ENCODE measurements around the gene CALU. TPM values are rescaled to one million over a fixed set of nuclear protein-coding genes. Genes with fewer than 3 reads are reported as not detected.

CALU gene
- total RNA-seq, 2 experiments from 2014 or later: 28.4 to 29.9 TPM

DNA sequence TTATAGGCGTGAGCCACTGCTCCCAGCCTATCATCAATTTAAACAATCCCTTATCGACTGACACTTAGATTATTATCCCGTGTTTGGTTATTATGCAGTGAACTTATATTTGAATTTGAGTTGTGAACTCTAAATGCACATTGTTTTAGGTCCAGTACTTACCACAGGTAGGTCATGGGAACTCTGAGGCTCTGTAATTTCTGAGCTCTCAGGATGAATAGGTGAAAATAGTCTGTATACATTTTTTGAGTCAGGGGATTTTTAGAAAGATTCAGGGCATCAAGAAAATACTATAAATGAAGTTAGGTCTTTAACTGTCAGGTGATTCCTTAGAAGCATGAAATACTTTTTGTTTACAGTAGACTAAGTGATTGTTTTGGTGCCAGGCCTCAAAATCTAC, 61.4 kb downstream of the CALU start:
- Histone ChIP-seq H3K4me3 (ENCODE audit: low read length) (no peak overlapping the region), H3K36me3 (ENCODE audit: insufficient read depth, low read length) (peaks cover 3% of the 10 kb centered on the region), H3K27me3 (ENCODE audit: control insufficient read depth in 1 of 2, insufficient read depth in 2 of 2, low read length in 2 of 2) (no peaks in the 10 kb centered on the region), H3K4me1 (ENCODE audit: insufficient read depth, low read length) (no peaks in the 10 kb centered on the region), H3K9me3 (ENCODE audit: control insufficient read depth in 1 of 2, insufficient read depth in 1 of 2, low read length in 2 of 2) (no peaks in the 10 kb centered on the region), H3K27ac (ENCODE audit: low read depth in 1 of 2, low read length in 2 of 2) (no peak overlapping the region)
- peaks cover 15% of the 10 kb centered on the region for H3K36me3 Mint-ChIP-seq (ENCODE audit: low read depth)
- CTCF ChIA-PET: no interaction called here
- H3K27me3 Mint-ChIP-seq: no peaks in the 10 kb centered on the region
- no peak overlapping the region for H3K27ac Mint-ChIP-seq
- H3K9me3 Mint-ChIP-seq: no peaks in the 10 kb centered on the region
- no peaks in the 10 kb centered on the region for H3K4me1 Mint-ChIP-seq (ENCODE audit: low read depth)
- ATAC-seq (ENCODE audit: poor library complexity) (no peak), DNase-seq (no peak)
- POLR2A ChIA-PET: no interaction called here
- intact Hi-C loops (cut with DNase I, micrococcal nuclease): no loop called here
- H3K4me3 Mint-ChIP-seq: no peak overlapping the region
- TF ChIP-seq CTCF (IDR thresholded peaks at IDR 0.05): no peak

GRCh38 chr7:128801003-128801402, 61.8 kb downstream of the CALU start:
- ChIA-PET CTCF (no interaction called here), POLR2A (no interaction called here)
- ATAC-seq (ENCODE audit: poor library complexity) (no peak), DNase-seq (no peak)
- Mint-ChIP-seq H3K36me3 (ENCODE audit: low read depth) (peaks cover 17% of the 10 kb centered on the region), H3K4me1 (ENCODE audit: low read depth) (no peaks in the 10 kb centered on the region), H3K27me3 (no peaks in the 10 kb centered on the region), H3K4me3 (no peak overlapping the region), H3K27ac (no peak overlapping the region), H3K9me3 (no peaks in the 10 kb centered on the region)
- intact Hi-C loops (cut with DNase I, micrococcal nuclease): no loop called here
- no peak overlapping the region for H3K27ac ChIP-seq (ENCODE audit: low read depth in 1 of 2, low read length in 2 of 2)
- TF ChIP-seq CTCF (IDR thresholded peaks at IDR 0.05): no peak
- no peaks in the 10 kb centered on the region for H3K9me3 ChIP-seq (ENCODE audit: control insufficient read depth in 1 of 2, insufficient read depth in 1 of 2, low read length in 2 of 2)
- H3K36me3 ChIP-seq (ENCODE audit: insufficient read depth, low read length): peaks cover 6% of the 10 kb centered on the region
- H3K4me3 ChIP-seq (ENCODE audit: low read length): no peak overlapping the region
- no peaks in the 10 kb centered on the region for H3K27me3 ChIP-seq (ENCODE audit: control insufficient read depth in 1 of 2, insufficient read depth in 2 of 2, low read length in 2 of 2)
- H3K4me1 ChIP-seq (ENCODE audit: insufficient read depth, low read length): no peaks in the 10 kb centered on the region

- Mint-ChIP-seq H3K9me3 (no peaks in the 10 kb centered on the region), H3K27me3 (no peaks in the 10 kb centered on the region), H3K27ac (no peak overlapping the region), H3K4me1 (ENCODE audit: low read depth) (no peaks in the 10 kb centered on the region), H3K36me3 (ENCODE audit: low read depth) (peaks cover 20% of the 10 kb centered on the region), H3K4me3 (no peak overlapping the region)
- Histone ChIP-seq H3K4me3 (ENCODE audit: low read length) (no peak overlapping the region), H3K27me3 (ENCODE audit: control insufficient read depth in 1 of 2, insufficient read depth in 2 of 2, low read length in 2 of 2) (no peaks in the 10 kb centered on the region), H3K27ac (ENCODE audit: low read depth in 1 of 2, low read length in 2 of 2) (no peak overlapping the region), H3K9me3 (ENCODE audit: control insufficient read depth in 1 of 2, insufficient read depth in 1 of 2, low read length in 2 of 2) (no peaks in the 10 kb centered on the region), H3K4me1 (ENCODE audit: insufficient read depth, low read length) (no peaks in the 10 kb centered on the region), H3K36me3 (ENCODE audit: insufficient read depth, low read length) (peaks cover 10% of the 10 kb centered on the region)
- ChIA-PET POLR2A (no interaction called here), CTCF (no interaction called here)
- DNase-seq (no peak), ATAC-seq (ENCODE audit: poor library complexity) (no peak)
- TF ChIP-seq CTCF (IDR thresholded peaks at IDR 0.05): no peak
- intact Hi-C loops (cut with DNase I, micrococcal nuclease): no loop called here
Measured at GRCh38 chr7:128801667-128802418, 62.7 kb downstream of the CALU start.
